Measurements from ENCODE around the gene CREBL2. TPM values are rescaled to one million over a fixed set of nuclear protein-coding genes. Genes with fewer than 3 reads are reported as not detected.

CREBL2 gene
- total and polyA plus RNA-seq, 2 donors (not counting 1 experiment from before 2014, with no cell fraction given): 6.5 to 22.1 TPM

DNA sequence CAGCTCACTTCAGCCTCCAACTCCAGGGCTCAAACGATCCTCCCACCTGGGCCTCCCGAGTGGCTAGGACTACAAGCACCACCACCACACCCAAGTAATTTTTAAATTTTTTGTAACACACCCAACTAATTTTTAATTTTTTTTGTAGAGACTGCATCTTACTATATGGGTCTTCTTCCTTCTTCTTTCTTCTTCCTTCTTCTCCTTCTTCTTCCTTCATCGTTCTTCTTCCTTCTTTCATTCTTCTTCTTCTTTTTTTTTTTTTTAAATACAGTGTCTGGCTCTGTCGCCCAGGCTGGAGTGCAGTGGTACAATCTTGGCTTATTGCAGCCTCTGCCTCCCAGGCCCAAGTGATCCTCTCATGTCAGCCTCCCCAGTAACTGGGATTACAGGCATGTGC lies 965 bp upstream of the CREBL2 start:
- H3K79me2 ChIP-seq (ENCODE audit: control insufficient read depth, insufficient read depth, low read length): peaks cover 36% of the 10 kb centered on the region
- intact Hi-C loops (cut with micrococcal nuclease): loop anchor here (1.0 to 5.0 kb wide), 8 partner anchors 47 to 490 kb away; partner anchors contain the start of genes BORCS5, CDKN1B, DUSP16 and GPR19
- H3K27ac Mint-ChIP-seq: peak overlapping the region; percentile 98
- H3K4me1 Mint-ChIP-seq: peaks cover 28% of the 10 kb centered on the region
- peak overlapping the region in 2 of 5 experiments; percentile 89 to 100 for H3K4me3 ChIP-seq (ENCODE audit: control extremely low read depth in 1 of 5, extremely low read depth in 1 of 5, insufficient read depth in 1 of 5, low read depth in 2 of 5, low read length in 4 of 5)
- peak overlapping the region in 1 of 2 donors; percentile 95 for H3K27ac ChIP-seq (ENCODE audit: low read length in 2 of 2)
- ATAC-seq (ENCODE audit: low read depth) (no peak), DNase-seq (no peak)
- no peaks in the 10 kb centered on the region for H3K9me3 ChIP-seq (ENCODE audit: control extremely low read depth in 1 of 3, control insufficient read depth in 2 of 3, insufficient read depth in 1 of 3, low read length in 2 of 3)
- CTCF ChIA-PET: interaction anchor here (1.0 kb wide), 1 partner anchor 180 kb away, joined by 3 read pairs; no protein-coding TSS in a partner anchor
- POLR2A ChIA-PET: interaction anchor here (1.0 kb wide), 1 partner anchor 253 kb away, joined by 6 read pairs; the partner anchor contains the start of gene BORCS5
- TF ChIP-seq EZH2 (IDR thresholded peaks at IDR 0.05; ENCODE audit: borderline replicate concordance, insufficient read depth, low read depth, low read length, poor library complexity, severe bottlenecking): no peak
- WGBS (ENCODE audit: insufficient coverage): 100% methylated on average over 1 of the region's 4 CpGs
- H4K20me1 ChIP-seq (ENCODE audit: control insufficient read depth, insufficient read depth, low read length, poor library complexity, severe bottlenecking): no peaks in the 10 kb centered on the region
- peaks cover 16 to 24% of the 10 kb centered on the region in 2 donors for H3K4me1 ChIP-seq (ENCODE audit: control insufficient read depth in 2 of 2, insufficient read depth in 2 of 2, low read length in 2 of 2)
- no peaks in the 10 kb centered on the region for H3K36me3 ChIP-seq (replicated peaks in 1 of 2; ENCODE audit: control extremely low read depth in 1 of 2, control insufficient read depth in 1 of 2, extremely low read depth in 1 of 2, insufficient read depth in 2 of 2, low read length in 1 of 2)
- no peaks in the 10 kb centered on the region for H3K27me3 Mint-ChIP-seq
- H3K9ac ChIP-seq (ENCODE audit: low read length): peak overlapping the region; percentile 99
- H3K9me3 Mint-ChIP-seq (ENCODE audit: insufficient read depth): no peaks in the 10 kb centered on the region
- no peaks in the 10 kb centered on the region for H3K27me3 ChIP-seq (replicated peaks in 1 of 4; ENCODE audit: control extremely low read depth in 1 of 4, control insufficient read depth in 3 of 4, insufficient read depth in 4 of 4, low read length in 3 of 4)
- peak overlapping the region; percentile 97 for H3K4me2 ChIP-seq (replicated peaks; ENCODE audit: low read depth, low read length, poor library complexity, severe bottlenecking)
- H3K4me3 Mint-ChIP-seq: peak overlapping the region; percentile 97
- H2AFZ ChIP-seq (ENCODE audit: insufficient read depth, low read depth, low read length, poor library complexity, severe bottlenecking): peak overlapping the region; percentile 100

DNA sequence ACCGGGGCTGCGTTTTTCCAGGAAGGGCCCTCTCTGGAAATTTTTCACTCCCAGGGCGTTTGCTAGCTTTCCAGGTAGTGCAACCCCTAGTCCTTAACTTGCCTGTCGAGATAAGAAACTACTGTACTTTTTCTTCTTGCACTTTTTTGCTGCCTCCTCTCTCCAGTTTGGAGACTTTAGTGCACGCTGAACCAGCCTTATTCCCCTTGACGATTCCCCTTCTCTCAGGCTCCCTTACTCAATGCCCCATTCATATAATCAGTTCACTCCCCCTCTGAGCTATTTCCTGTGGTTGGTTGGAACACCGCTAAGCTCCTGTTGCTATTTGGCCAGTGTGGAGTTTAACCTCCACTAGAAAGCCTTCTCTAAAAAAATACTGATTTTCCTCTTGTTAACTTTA lies 682 bp downstream of the CREBL2 start:
- intact Hi-C loops (cut with micrococcal nuclease): loop anchor here (5.0 kb wide), 1 partner anchor 45 kb away; no protein-coding TSS in a partner anchor
- Histone ChIP-seq H3K4me1 (ENCODE audit: control insufficient read depth in 2 of 2, insufficient read depth in 2 of 2, low read length in 2 of 2) (peaks cover 16 to 24% of the 10 kb centered on the region in 2 donors), H3K4me3 (ENCODE audit: control extremely low read depth in 1 of 5, extremely low read depth in 1 of 5, insufficient read depth in 1 of 5, low read depth in 2 of 5, low read length in 4 of 5) (peak overlapping the region; percentile 45 to 100 (median 89)), H3K36me3 (replicated peaks in 1 of 2; ENCODE audit: control extremely low read depth in 1 of 2, control insufficient read depth in 1 of 2, extremely low read depth in 1 of 2, insufficient read depth in 2 of 2, low read length in 1 of 2) (no peaks in the 10 kb centered on the region), H3K27ac (ENCODE audit: low read length in 2 of 2) (peak overlapping the region; percentile 92 to 95), H3K9ac (ENCODE audit: low read length) (peak overlapping the region; percentile 99), H3K4me2 (replicated peaks; ENCODE audit: low read depth, low read length, poor library complexity, severe bottlenecking) (peak overlapping the region; percentile 97), H3K79me2 (ENCODE audit: control insufficient read depth, insufficient read depth, low read length) (peaks cover 46% of the 10 kb centered on the region), H3K9me3 (ENCODE audit: control extremely low read depth in 1 of 3, control insufficient read depth in 2 of 3, insufficient read depth in 1 of 3, low read length in 2 of 3) (no peaks in the 10 kb centered on the region), H4K20me1 (ENCODE audit: control insufficient read depth, insufficient read depth, low read length, poor library complexity, severe bottlenecking) (no peaks in the 10 kb centered on the region), H2AFZ (ENCODE audit: insufficient read depth, low read depth, low read length, poor library complexity, severe bottlenecking) (peak overlapping the region; percentile 100), H3K27me3 (replicated peaks in 1 of 4; ENCODE audit: control extremely low read depth in 1 of 4, control insufficient read depth in 3 of 4, insufficient read depth in 4 of 4, low read length in 3 of 4) (no peaks in the 10 kb centered on the region)
- Mint-ChIP-seq H3K27ac (peak overlapping the region; percentile 98), H3K4me3 (peak overlapping the region; percentile 97), H3K9me3 (ENCODE audit: insufficient read depth) (no peaks in the 10 kb centered on the region), H3K27me3 (no peaks in the 10 kb centered on the region), H3K4me1 (peaks cover 31% of the 10 kb centered on the region)
- ATAC-seq (ENCODE audit: low read depth) (no peak), DNase-seq (no peak)
- TF ChIP-seq CTCF (IDR thresholded peaks at IDR 0.05) (no peak), EZH2 (IDR thresholded peaks at IDR 0.05; ENCODE audit: borderline replicate concordance, insufficient read depth, low read depth, low read length, poor library complexity, severe bottlenecking) (no peak)
- WGBS (ENCODE audit: insufficient coverage): under 1% methylated on average over 7 of the region's 7 CpGs
- ChIA-PET POLR2A (interaction anchor here (1.2 kb wide), 1 partner anchor 112 kb away, joined by 3 read pairs; no protein-coding TSS in a partner anchor), CTCF (interaction anchor here (1.6 kb wide), 1 partner anchor 49 kb away, joined by 4 read pairs; no protein-coding TSS in a partner anchor)
